Stimulated activated CD4-positive, alpha-beta T cell treated with anti-CD3 and anti-CD28 coated beads, Interleukin-4, amount 100 ng/mL, for 24 hours (primary cell): ENCODE data around the gene CNTNAP1.

ENCODE experiments used
- DNase-seq: peaks from one replicate; pipeline ENCODE4 v3.0.0-alpha.2; 2020

CNTNAP1 gene

DNA sequence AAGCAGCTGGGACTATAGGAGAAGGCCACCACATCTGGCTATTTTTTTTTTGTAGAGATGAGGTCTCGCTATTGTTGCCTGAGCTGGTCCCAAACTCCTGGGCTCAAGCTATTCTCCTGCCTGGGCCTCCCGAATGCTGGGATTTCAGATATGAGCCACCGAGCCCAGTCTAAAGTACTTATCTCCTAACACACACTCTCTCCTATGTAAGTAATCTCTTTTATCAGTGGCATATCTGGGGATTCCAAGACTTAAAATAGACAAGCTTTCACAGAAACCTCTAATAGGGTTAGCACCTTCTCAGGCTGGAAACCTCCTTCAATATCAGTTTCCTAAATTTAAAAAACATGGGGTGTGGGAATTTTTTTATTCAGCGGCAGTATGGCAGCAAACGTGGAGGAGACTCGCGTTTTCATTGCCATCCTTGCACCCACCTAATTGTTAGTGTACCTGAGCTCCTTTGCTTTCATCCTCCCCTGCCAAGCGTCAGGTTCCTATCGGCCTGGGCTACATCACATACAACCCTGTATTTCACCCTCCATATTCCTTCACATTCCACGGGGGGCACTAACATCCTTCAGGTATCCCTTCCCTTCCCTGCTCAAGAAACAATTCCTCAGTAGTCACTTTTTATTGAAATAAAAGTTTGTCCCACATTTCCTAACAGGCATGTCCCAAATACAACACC lies 61.4 kb downstream of the CNTNAP1 start:
- DNase-seq: no peak

DNA sequence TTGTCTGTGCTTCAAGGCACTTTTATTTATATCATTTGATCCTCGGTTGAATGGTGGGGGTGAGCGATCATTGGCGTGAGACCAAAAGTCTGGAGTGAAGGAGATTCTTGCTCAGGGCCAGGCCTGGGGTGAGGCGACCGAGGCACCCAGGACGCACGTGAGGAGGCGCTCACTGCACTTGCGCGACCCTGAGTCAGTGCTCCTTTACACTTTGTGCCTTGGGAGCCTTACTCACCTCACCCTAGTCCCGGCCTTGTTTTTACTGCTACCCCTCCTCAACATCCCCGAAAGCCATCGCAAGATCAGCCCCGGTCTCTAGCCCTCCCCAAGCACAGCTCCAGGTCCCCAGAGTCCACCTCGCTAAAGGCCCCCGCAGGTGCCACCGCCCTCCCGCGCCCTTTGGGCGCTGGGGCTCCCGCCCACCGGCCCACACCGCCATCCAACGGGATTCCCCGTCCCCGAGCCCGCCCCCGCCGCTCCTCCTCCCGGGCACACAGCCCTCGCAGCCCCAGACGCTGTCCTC lies 62.0 kb downstream of the CNTNAP1 start:
- peak; percentile 77 for DNase-seq

DNA sequence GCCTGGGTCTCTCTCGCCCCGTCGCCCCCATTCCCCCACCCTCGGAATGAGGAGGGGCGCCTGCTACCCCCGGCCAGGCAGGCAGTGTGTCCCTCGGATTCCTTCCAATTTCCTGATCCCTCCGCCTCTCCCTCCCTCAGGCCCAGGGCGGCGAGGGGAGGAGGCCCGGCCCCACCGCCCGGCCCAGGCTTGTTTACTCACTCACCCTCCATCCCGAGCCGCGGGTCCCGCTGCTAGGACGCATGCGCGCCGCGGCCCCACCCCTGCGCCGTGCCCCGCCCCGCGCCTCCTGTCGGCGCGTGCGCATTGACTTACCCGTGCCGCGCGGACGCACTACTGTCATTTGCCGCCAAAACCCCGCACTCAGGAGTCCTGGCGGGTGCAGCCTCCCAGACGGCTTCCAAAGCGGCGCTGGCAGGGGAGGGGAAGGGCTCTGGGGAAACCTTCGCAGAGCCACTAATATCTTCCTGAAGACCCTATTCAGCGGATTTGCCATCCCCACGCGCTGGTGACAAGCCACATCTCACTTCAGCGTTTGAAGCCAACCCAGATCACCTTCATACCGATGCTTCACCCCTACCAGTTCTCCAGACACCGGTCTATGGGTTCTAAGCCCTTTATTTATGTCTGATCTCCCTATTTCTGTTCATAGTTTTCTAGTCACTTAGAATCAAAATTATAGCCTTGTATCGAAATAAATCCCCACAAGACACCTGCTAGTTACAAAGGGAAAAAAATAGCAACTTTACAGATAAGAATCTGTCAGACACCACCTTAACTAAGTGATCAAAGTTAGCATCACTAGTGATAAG lies 62.7 kb downstream of the CNTNAP1 start, which contains the start of gene EZH1:
Gene EZH1, minus strand, starts transcription at position 235 of the 812 bp plus-strand sequence. CDS start 16,099 bp downstream, outside the sequence.
- DNase-seq: peak; percentile 90

DNA sequence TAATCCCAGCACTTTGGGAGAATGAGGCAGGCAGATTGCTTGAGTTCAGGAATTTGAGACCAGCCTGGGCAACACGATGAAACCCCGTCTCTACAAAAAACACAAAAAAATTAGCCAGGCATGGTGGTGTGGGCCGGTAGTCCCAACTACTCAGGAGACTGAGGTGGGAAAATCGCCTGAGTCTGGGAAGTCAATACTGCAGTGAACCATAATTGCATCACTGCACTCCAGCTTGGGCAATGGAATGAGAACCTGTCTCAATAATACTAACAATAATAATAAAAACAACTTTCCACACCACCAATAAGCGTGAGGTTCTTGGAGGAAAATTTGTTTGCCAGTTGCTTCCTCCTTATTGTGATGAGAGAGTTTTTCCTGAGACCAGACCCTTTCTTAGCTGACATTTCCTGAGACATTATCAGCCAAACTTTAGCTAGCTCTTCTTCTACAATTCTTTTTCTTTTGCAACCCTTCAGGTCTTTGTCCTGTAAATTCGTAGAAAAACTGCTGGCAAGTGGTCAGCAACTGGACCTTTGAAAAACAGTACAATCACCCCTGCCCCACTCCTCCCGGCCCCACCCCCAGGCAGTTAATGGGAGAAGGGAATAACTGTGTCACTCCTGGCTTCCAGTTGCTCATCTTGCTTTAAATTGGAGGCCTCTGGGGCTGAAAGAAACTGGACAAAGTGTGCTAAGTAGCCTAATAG lies 66.0 kb downstream of the CNTNAP1 start:
- no peak for DNase-seq

DNA sequence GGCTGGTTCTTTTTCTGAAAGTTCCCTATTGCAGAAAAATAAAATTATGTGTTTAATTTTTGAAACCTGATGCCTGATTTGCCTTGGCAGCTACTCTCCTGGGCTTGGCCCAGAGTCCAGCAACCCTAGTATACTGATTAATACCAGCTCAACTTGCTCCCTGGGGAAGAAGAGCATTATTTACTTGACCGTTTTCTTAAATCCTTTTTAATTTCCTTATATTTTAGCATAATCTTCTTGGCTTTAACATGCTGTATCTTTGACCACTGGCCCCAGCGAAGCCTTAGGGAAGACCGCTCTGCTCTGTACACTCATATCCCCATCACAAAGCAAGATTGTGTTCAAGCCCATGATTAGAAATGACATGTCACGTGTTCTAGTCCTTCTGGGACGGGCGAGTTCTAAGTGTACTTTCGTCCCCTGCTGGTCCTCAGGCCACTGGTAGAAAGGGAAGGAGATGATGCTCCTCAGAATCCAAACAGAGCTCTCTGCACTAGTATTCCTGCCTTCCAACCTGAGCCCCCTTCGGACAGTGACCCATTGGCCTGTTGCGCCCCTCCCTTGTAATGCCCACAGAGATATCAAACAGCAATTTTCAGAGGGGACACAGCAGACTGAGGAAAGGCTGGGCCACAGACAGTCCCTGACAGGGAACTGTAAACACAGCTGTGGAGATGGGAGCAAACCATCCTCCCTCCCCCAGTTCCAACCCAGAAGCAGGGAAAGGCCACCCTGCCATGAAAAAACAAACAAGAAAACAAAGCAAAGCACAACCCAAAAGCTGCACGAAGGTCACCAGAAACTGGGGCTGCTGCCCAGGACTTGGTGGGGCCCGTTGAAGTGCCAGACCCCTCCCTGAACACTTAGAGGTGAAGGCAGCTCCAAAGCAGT lies 66.8 kb downstream of the CNTNAP1 start:
- DNase-seq: no peak
